DMS53 treated with DMSO at 0.1 percent for 48 hours (cell line): Measurements from ENCODE around the gene CDH4.

Source experiments
- DNase-seq: peaks from one replicate; lab custom pipeline; 2025; ENCODE audit not compliant: unreplicated experiment; lab: John Stamatoyannopoulos, UW

CDH4 gene

GRCh38 chr20:61896058-61896961 is 644.2 kb downstream of the CDH4 start:
- no peak for DNase-seq

GRCh38 chr20:61897401-61898295 is 645.6 kb downstream of the CDH4 start:
- DNase-seq: no peak

- no peak for DNase-seq
These were observed 646.3 kb downstream of the CDH4 start for GRCh38 chr20:61898405-61898804.

GRCh38 chr20:61900011-61900944 is 648.2 kb downstream of the CDH4 start:
- DNase-seq: no peak

GRCh38 chr20:61900945-61901293 is 648.9 kb downstream of the CDH4 start:
- DNase-seq: no peak

GRCh38 chr20:61901392-61902220 is 649.5 kb downstream of the CDH4 start:
- DNase-seq: no peak

GRCh38 chr20:61902221-61902869 is 650.3 kb downstream of the CDH4 start:
- no peak for DNase-seq

GRCh38 chr20:61903575-61904340 is 651.7 kb downstream of the CDH4 start:
- no peak for DNase-seq

- DNase-seq: no peak
These were observed 652.4 kb downstream of the CDH4 start for GRCh38 chr20:61904456-61904855.

GRCh38 chr20:61905781-61906523 is 653.9 kb downstream of the CDH4 start:
- no peak for DNase-seq

- no peak for DNase-seq
These were observed 655.2 kb downstream of the CDH4 start for GRCh38 chr20:61907081-61907891.

GRCh38 chr20:61908057-61909026 is 656.3 kb downstream of the CDH4 start:
- DNase-seq: no peak

- DNase-seq: no peak
These were observed 657.0 kb downstream of the CDH4 start for GRCh38 chr20:61909028-61909427.

- DNase-seq: no peak
These were observed 657.8 kb downstream of the CDH4 start for GRCh38 chr20:61909821-61910220.

GRCh38 chr20:61911824-61912223 is 659.8 kb downstream of the CDH4 start:
- no peak for DNase-seq
